Fibroblast of skin of right quadriceps (primary cell): Measurements from ENCODE around the gene RGMB.
"Not testable (repeated sequence)": the region's sequence is repeated elsewhere in the genome, so short reads cannot be mapped to it uniquely, and the experiment has no call there.

Source experiments
- DNase-seq: peaks from one replicate; pipeline ENCODE4 v3.0.0-alpha.2; 2013

RGMB gene, protein sequence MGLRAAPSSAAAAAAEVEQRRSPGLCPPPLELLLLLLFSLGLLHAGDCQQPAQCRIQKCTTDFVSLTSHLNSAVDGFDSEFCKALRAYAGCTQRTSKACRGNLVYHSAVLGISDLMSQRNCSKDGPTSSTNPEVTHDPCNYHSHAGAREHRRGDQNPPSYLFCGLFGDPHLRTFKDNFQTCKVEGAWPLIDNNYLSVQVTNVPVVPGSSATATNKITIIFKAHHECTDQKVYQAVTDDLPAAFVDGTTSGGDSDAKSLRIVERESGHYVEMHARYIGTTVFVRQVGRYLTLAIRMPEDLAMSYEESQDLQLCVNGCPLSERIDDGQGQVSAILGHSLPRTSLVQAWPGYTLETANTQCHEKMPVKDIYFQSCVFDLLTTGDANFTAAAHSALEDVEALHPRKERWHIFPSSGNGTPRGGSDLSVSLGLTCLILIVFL

DNA sequence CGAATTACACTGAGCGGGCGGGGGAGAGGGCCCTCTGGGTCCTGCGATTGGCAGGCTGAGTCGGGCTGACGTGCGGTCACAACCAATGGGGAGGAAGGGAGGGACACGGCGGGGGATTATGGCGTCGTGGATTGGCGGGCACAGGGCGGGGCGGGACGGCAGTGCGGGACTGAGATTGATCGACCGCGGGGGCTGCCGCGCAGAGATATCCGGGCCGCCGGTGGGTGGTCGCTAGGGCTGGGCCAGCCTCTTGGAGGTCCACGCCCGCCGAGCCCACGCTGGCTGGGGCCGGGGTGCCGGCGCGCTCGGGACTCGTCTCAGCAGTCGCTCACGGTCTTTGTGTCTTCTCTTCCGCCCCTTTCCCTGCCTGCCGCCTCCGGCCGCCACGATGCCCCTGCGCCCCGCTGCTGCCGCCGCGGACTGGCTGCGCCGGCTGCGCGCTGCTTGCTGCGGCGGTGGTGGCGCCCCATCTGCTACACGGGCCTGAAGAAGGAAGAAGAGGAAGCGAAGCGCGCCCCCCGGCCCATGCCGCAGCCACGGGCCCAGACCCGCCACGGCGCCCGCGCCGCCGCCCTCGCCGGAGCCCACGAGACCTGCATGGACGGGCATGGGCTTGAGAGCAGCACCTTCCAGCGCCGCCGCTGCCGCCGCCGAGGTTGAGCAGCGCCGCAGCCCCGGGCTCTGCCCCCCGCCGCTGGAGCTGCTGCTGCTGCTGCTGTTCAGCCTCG lies at the start of gene RGMB:
RGMB (plus strand) TSS at position 200 of the 728 bp plus-strand sequence; CDS start at position 608, 408 bp downstream.
- DNase-seq = peak; percentile 100

DNA sequence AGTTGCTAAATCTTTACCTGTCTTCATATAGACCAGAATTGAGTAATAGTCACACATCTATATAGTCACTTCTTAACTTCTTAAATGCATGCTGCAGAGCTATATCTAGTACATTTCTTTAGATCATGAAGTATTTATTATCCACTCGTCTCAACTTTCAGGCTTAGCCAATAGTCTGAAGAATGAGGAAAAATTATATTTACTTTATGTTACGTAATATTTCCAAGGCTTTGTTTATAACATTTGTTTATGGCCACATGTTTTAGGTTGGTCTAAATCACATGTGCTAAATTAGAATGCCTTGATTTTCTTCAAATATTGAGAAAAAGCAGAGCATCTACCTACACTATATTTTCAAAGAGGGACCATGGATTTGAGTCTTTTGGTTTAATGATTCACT lies 47.2 kb upstream of the RGMB start:
- DNase-seq = no peak

DNA sequence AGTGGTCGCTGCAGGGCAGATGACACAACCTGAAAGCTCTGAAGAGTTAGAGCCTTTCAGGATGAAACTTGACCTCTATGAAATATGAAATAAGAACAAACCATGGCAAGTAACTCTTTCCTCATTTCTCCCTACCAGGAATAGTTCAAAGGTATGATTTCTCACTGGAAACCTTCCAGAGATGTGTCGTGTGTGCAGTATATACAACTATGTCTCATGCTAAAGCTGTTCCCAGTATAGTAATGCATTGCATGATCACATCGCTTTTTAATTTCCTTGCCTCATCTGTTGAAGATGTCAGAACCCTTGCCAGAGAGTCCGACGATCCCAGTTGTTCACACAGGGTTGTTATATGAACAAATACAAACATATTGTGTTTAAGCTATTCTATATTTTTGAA lies 45.8 kb upstream of the RGMB start:
- peak; percentile 53 for DNase-seq

DNA sequence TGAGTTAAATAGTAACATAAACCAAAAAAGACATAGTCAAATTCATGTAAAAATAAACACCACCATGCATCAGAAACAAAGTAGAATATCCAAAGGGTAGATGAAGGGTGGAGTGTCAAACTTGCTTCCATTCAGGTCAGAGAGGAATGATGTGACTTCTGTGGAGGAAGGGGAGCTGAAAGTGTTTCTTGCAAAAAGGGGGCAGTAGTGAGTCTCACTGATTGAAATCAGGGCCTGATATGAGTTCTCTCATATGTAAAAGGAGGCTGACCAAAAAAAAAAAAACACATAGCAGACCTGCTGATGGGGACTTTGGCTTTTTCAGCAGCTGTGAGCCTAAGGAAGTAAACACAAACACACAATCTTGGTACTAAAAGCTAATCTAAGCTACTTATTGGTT lies 38.8 kb upstream of the RGMB start:
- no peak for DNase-seq

DNA sequence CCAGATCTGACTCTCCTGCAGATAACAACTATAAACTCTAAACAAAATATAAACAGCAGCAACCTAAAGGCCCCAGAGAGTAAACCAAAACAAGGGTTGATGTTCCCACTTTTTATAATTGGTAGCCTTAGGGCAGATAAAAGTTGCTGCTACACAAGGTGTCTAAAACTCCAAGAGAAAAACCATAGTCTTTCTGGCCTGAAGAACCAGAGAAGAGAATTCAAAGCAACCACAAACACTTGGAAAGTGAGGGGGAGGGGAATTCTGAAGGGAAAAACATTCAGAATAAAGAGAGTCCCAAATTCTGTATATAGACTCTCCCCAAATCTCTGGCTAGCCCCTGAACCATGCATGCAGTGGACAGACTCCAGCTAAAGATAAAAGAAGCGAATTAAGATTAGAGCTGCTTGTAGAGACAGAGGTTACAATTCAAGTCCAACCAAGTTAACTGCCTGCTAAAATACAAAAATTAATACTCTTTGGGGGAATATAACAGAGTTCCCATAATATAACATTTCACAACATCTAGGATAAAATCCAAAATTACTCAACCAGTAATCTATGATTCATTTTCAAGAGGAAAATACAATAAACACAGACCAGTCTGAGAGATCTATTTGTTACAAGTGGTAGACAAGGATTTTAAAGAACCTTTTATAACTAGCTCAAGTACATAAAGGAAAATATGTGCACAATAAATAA lies 37.5 kb upstream of the RGMB start:
- DNase-seq = peak; percentile 56

DNA sequence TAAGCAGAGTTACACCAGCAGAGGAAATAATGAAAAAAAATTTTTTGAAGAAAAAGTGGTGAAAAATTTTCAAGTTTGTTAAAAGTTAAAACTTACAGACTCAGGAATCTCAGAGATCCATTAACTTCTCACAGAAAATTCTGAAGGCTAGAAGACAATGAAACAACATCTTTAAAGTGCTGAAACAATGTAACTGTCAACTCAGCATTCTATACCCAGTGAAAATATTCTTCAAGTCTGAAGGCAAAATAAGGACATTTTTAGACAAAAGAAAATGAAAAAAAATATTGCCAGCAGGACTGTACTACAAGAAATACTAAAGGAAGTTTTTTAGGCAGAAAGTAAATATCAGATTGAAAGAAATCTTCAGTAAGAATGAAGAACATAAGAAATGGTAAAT lies 36.7 kb upstream of the RGMB start:
- DNase-seq = no peak

DNA sequence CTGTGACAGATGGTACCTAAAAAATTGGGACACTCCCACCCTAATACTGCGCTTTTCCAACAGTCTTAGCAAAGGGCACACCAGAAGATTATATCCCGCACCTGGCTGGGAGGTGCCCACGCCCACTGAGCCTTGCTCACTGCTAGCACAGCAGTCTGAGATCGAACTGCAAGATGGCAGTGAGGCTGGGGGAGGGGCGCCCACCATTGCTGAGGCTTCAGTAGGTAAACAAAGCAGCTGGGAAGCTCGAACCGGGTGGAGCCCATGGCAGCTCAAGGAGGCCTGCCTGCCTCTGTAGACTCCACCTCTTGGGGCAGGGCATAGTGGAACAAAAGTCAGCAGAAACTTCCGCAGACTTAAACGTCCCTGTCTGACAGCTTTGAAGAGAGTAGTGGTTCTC lies 36.0 kb upstream of the RGMB start:
- DNase-seq = not testable (repeated sequence)

DNA sequence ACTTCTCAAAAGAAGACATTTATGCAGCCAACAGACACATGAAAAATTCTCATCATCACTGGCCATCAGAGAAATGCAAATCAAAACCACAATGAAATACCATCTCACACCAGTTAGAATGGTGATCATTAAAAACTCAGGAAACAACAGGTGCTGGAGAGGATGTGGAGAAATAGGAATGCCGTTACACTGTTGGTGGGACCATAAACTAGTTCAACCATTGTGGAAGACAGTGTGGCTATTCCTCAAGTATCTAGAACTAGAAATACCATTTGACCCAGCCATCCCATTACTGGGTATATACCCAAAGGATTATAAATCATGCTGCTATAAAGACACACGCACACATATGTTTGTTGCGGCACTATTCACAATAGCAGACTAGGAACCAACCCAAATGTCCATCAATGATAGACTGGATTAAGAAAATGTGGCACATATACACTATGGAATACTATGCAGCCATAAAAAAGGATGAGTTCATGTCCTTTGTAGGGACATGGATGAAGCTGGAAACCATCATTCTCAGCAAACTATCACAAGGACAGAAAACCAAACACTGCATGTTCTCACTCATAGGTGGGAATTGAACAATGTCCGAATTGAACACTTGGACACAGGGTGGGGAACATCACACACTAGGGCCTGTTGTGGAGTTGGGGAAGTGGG lies 34.8 kb upstream of the RGMB start:
- DNase-seq = not testable (repeated sequence)

DNA sequence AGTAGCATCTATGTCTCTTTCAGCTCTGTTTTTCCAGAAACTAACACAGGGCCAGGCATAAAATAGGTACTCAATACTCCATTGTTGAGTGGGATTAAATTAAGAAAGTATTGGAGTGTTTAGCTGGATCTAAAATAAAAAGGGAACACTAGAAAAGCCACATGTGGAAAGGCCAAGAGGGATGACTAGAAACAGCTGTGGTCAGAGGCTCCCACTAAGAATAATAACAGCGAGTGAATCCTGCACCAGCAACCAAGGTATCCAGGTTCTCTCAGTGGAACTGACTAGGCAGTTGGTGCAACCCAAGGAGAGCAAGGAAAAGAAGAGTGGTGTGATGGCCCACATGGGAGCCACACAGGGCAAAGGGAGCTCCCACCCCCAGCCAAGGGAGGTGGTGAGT lies 31.5 kb upstream of the RGMB start:
- no peak for DNase-seq

DNA sequence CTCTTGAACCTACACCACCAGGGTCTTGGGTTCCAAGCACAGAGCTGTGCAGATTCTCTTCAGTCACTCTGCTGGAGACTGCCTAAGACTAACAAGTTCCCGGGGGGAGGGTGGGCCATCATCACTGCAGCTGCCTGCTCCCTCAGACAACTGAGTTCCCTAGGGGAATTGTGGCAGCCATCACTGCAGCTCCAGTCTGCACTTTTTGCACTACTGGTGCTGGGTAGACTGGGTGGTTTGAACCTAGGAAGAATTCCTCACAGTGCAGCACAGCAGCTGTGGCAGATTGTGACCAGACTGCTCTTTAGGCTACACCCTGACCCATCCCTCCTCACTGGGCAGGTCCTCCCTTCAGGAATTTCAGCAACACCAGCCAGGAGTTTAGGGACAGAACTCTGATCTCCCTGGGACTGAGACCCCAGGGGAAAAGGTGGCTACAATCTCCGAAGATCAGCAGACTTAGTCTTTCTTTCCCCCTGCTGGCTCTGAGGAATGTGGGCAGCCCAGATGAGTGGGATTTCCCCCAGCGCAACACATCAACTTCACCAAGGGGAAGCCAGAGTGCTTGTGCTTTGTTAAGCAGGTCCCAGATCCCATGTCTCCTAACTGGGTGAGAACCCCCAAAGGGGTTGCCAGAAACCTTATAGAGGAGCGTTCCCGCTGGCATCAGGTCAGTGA lies 30.9 kb upstream of the RGMB start:
- no peak for DNase-seq

DNA sequence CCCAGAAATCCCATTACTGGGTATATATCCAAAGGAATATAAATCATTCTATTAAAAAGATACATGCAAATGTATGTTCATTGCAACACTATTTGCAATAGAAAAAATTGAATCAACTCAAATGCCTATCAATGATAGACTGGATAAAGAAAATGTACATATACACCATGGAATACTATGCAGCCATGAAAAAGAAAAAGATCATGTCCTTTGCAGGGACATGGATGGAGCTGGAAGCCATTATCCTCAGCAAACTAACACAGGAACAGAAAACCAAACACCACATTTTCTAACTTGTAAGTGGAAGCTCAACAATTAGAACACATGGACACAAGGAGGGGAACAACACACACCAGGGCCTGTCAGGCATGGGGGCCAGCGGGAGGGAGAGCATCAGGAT lies 25.2 kb upstream of the RGMB start:
- DNase-seq = not testable (repeated sequence)

DNA sequence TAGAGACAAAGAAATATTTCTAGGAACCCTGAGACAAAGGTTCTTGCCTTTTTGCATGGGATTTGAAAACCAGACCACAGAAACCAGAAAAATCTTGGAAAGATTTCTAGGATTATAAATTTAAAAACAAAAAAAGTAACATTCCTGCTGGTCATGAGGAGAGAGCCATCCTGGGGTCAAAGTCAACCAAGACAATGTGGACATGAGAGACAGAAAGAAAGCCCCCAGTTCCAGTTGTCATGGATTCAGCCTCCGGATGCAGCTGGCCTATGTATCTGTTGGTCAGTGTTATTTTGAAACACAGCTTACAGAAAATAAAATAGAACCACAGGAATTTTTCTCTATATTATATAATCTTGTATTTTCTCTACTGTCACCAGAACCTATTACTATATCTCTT lies 24.4 kb upstream of the RGMB start:
- DNase-seq = no peak

DNA sequence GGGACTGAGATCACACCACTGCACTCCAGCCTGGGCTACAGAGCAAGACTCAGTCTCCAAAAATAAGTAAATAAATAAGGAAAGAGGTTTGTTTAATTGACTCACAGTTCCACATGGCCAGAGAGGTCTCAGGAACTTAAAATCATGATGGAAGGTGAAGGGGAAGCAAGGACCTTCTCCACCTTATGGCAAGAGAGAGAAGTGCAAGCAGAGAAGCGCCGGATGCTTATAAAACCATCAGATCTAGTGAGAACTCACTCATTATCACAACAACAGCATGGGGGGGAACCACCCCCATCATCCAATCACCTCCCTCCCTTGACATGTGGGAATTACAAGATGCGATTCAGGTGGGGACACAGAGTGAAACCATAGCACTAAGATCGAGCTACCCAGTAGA lies 22.8 kb upstream of the RGMB start:
- no peak for DNase-seq

DNA sequence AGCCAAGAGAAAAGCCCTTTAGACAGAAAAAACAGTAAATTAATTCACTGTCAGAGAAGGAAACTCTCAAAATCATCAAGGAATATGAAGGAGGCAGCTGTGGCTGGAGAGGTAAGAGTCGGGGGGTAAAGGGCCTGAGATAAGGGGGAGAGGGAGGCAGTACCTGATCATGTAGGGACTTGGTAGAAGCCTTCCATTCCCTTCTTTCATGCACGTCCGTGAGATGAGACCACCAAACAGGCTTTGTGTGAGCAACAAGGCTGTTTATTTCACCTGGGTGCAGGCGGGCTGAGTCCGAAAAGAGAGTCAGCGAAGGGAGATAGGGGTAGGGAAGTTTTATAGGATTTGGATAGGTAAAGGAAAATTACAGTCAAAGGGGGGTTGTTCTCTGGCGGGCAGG lies 21.1 kb upstream of the RGMB start:
- DNase-seq = not testable (repeated sequence)

DNA sequence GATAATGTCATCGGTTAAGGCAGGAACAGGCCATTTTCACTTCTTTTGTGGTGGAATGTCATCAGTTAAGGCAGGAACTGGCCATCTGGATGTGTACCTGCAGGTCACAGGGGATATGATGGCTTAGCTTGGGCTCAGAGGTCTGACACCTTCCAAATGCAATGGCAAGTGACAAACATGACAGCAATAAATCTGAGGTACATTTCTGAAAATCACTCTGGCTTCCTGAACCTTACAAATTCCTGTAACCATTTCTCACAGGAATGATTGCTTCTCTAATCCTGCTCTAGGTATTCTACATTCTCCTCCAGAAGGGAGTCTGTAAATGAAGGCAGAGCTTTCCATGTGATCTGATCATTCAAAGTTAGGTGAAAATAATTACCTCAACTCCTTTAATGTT lies 20.7 kb upstream of the RGMB start:
- DNase-seq = not testable (repeated sequence)

DNA sequence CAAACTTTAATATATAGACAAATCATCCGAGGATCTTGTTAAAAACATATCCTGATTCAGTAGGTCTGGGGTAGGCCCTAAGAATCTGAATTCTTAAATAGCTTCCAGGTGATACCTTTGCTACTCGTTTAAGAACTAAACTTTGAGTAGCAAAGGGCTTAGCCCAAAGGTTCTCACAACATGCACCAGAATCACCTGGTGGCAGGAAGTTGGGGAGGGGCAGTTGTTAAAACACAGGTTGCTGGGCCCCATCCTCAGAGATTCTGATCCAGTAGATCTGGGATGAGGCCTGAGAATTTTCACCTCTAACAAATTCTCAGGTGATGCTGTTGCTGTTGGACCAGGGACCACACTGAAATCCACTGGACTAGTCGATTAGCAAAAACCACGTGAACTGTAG lies 20.0 kb upstream of the RGMB start:
- no peak for DNase-seq

DNA sequence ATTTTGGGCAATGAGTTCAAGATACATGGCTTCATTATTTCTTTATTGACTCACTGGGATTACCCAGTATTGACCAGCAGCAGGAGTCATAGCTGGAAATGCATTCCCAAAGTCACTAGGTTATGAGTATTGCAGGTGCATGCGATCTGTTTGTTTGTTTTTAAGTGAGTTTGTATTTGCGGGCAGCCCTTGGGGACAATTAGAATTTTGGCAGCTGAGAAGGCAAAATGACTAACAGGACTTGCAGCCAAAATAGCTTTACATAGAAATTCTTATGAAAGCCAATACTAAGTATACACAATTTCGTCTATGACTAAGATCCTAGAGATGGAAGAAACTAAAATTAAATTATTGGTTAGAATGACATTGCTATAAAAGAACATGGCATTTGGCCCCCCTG lies 18.1 kb upstream of the RGMB start:
- DNase-seq = peak; percentile 63

DNA sequence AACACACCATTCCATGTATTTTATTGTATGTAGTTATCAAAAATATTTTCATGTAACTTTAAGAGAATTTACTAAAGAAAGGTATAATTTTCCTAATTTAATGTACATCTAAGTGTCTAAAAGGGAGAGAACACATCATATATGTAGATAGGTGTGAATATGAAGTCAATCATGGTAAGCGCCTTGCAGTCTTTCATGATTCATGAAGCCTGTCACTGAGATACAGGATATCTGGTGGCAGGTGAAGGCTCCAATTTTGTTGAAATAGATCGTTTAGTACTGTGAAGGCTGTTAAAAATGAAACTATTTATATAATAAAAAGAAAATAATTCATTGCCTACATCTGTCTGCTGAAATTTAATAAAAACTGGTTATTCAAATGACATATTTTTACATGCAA lies 15.5 kb upstream of the RGMB start:
- DNase-seq = no peak

DNA sequence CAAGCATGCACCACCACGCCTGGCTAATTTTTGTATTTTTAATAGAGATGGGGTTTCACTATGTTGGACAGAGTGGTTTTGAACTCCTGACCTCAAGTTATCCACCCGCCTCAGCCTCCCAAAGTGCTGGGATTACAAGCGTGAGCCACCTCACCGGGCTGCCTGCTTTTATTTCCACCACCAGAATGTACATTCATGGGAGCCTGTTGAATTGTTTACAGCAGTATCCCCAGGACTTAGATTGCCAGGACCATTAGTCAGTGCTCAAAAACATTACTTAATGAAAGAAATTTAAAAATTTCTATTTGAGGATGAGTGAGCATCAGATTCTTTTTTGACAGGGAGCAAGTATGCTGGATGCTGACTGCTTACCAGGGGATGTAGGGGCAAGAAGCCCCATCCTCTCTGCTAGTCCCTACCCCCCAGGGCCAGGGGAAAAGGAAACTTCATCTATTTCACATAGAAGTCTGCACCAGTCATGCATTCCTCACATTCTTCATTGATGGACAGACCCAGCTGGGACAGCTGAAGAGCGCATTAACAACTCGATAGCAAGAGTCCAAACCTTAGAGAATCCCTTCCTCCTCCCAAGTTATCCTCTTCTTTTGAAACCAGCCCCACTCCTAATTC lies 10.3 kb upstream of the RGMB start:
- peak; percentile 95 for DNase-seq

DNA sequence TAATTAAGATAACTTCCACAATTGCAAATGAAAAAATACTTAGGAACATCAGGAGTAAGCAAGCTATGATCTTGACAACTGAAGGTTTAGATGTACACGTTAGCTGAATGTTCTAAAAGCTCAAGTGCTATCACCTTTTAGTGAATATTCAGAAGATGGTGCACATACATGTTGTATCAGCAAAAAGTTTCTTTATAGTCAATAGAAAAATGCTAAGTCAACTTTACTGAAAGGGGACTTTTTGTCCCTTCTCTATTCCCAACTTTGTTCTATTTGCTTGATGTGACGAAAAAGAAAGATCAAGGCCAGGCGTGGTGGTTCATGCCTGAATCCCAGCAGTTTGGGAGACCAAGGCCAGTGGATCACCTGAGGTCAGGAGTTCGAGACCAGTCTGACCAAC lies 7.6 kb upstream of the RGMB start:
- no peak for DNase-seq

DNA sequence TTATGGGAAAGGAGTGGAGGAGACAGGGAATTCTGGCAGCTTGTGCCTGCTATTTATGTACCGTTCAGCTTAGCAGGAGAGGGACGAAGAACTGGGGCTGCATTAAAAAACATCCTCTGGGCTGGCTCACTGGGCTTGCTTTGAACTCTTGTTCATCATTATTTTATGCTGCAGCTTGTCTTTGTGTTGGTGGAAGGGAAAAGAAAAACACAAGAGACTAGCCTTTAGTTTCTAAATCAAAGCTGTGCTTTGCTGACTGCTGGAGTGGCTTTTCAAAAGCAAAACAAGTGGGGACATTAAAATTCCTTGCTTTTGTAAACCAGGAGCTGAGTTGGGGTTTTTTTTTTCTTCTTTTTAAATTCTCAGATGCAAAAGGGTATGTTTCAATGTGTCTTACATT lies 5.9 kb upstream of the RGMB start:
- no peak for DNase-seq
